H9 (cell line): ENCODE results near the gene PITX3. TPM values are rescaled to one million over a fixed set of nuclear protein-coding genes. Genes with fewer than 3 reads are reported as not detected.

Experiments used
- DNase-seq: peaks from one replicate; pipeline ENCODE4 v3.0.0-alpha.2; 2017
- H2AFZ ChIP-seq: one replicate; pipeline ENCODE4 v1.6.1; 2013; ENCODE audit warnings: mild to moderate bottlenecking, low read length, control low read depth, moderate library complexity
- H2AK5ac ChIP-seq: 2 replicates; pipeline ENCODE4 v1.6.1; 2013; ENCODE audit warnings: low read length, control low read depth, mixed read lengths; ENCODE audit not compliant: insufficient read length
- H2BK120ac ChIP-seq: one replicate; pipeline ENCODE4 v1.6.1; 2013; ENCODE audit warnings: low read depth, mild to moderate bottlenecking, low read length, control low read depth, inconsistent platforms; ENCODE audit not compliant: poor library complexity, severe bottlenecking
- H2BK12ac ChIP-seq: 2 replicates; pipeline ENCODE4 v1.6.1; 2013; ENCODE audit warnings: low read length, control low read depth, mixed read lengths, low read depth; ENCODE audit not compliant: insufficient read length
- H2BK15ac ChIP-seq: 2 replicates; pipeline ENCODE4 v1.6.1; 2013; ENCODE audit warnings: low read depth, low read length, control low read depth
- H2BK20ac ChIP-seq: one replicate; pipeline ENCODE4 v1.6.1; 2013; ENCODE audit warnings: low read depth, mild to moderate bottlenecking, low read length, control low read depth, inconsistent platforms; ENCODE audit not compliant: poor library complexity, severe bottlenecking
- H2BK5ac ChIP-seq: 2 replicates; pipeline ENCODE4 v1.6.1; 2013; ENCODE audit warnings: low read length, control low read depth, mixed read lengths; ENCODE audit not compliant: insufficient read length
- H3K14ac ChIP-seq: 2 replicates; pipeline ENCODE4 v1.6.1; 2013; ENCODE audit warnings: low read length, control low read depth; ENCODE audit not compliant: insufficient read depth
- H3K18ac ChIP-seq: 2 replicates; pipeline ENCODE4 v1.6.1; 2013; ENCODE audit warnings: low read depth, mild to moderate bottlenecking, mixed read lengths, low read length, control low read depth; ENCODE audit not compliant: insufficient read length
- H3K23ac ChIP-seq: 2 replicates; pipeline ENCODE4 v1.6.1; 2013; ENCODE audit warnings: low read length, control low read depth, mixed read lengths, low read depth; ENCODE audit not compliant: insufficient read length
- H3K23me2 ChIP-seq: 2 replicates; pipeline ENCODE4 v1.6.1; 2013; ENCODE audit warnings: low read depth, mild to moderate bottlenecking, mixed read lengths, low read length, control low read depth; ENCODE audit not compliant: insufficient read length, poor library complexity, severe bottlenecking
- H3K27ac ChIP-seq: 2 replicates; pipeline ENCODE4 v1.5.1; 2013; ENCODE audit warnings: low read length, control low read depth, mixed read lengths, low read depth; ENCODE audit not compliant: insufficient read length
- H3K27me3 ChIP-seq: 2 replicates; pipeline ENCODE4 v1.6.1; 2013; ENCODE audit warnings: low read length, control low read depth, inconsistent platforms; ENCODE audit not compliant: insufficient read depth
- H3K4ac ChIP-seq: 2 replicates; pipeline ENCODE4 v1.6.1; 2013; ENCODE audit warnings: low read depth, mild to moderate bottlenecking, control low read depth, inconsistent platforms, low read length, moderate library complexity
- H3K4me1 ChIP-seq: 2 replicates; pipeline ENCODE4 v1.6.1; 2013; ENCODE audit warnings: low read length, control low read depth, inconsistent platforms; ENCODE audit not compliant: insufficient read depth
- H3K4me2 ChIP-seq: 2 replicates; pipeline ENCODE4 v1.6.1; 2013; ENCODE audit warnings: low read length, control low read depth, mixed read lengths; ENCODE audit not compliant: insufficient read length, insufficient read depth
- H3K56ac ChIP-seq: 2 replicates; pipeline ENCODE4 v1.6.1; 2013; ENCODE audit warnings: low read depth, mild to moderate bottlenecking, mixed read lengths, low read length, control low read depth; ENCODE audit not compliant: insufficient read length
- H3K79me1 ChIP-seq: 2 replicates; pipeline ENCODE4 v1.6.1; 2013; ENCODE audit warnings: low read depth, mild to moderate bottlenecking, moderate library complexity, low read length, control low read depth, inconsistent platforms; ENCODE audit not compliant: insufficient read depth, poor library complexity, severe bottlenecking
- H3K79me2 ChIP-seq: 2 replicates; pipeline ENCODE4 v1.6.1; 2013; ENCODE audit warnings: low read length, control low read depth, inconsistent platforms; ENCODE audit not compliant: insufficient read depth
- H3K9ac ChIP-seq: 2 replicates; pipeline ENCODE4 v1.6.1; 2013; ENCODE audit warnings: low read length, control low read depth, mixed read lengths; ENCODE audit not compliant: insufficient read length; ENCODE audit errors: extremely low read depth
- H3K9me3 ChIP-seq: one replicate; pipeline ENCODE4 v1.6.1; 2013; ENCODE audit warnings: low read depth, low read length, inconsistent platforms; ENCODE audit not compliant: control insufficient read depth
- H3T11ph ChIP-seq: one replicate; pipeline ENCODE4 v1.6.1; 2013; ENCODE audit warnings: mild to moderate bottlenecking, low read length, control low read depth, inconsistent platforms
- H4K20me1 ChIP-seq: one replicate; pipeline ENCODE4 v1.6.1; 2013; ENCODE audit not compliant: control insufficient read depth, insufficient read length, insufficient read depth
- H4K5ac ChIP-seq: 2 replicates; pipeline ENCODE4 v1.6.1; 2013; ENCODE audit warnings: low read depth, mild to moderate bottlenecking, mixed read lengths, low read length, control low read depth; ENCODE audit not compliant: insufficient read length
- H4K8ac ChIP-seq: replicated peaks from 2 replicates; pipeline ENCODE4 v1.6.1; 2013; ENCODE audit warnings: low read length, control low read depth, mixed read lengths, low read depth; ENCODE audit not compliant: insufficient read length
- H4K91ac ChIP-seq: 2 replicates; pipeline ENCODE4 v1.6.1; 2013; ENCODE audit warnings: low read depth, mild to moderate bottlenecking, moderate library complexity, mixed read lengths, low read length, control low read depth; ENCODE audit not compliant: insufficient read length
- H3K27ac Mint-ChIP-seq, 3 experiments: 2 replicates in 2 of 3; 3 replicates in 1 of 3; pipeline ENCODE4 v1.8.0; 2020 to 2021; ENCODE audit warnings: mixed read lengths in 3 of 3, mild to moderate bottlenecking in 1 of 3, moderate library complexity in 1 of 3
- H3K27me3 Mint-ChIP-seq: 2 replicates; pipeline ENCODE4 v1.8.0; 2021; ENCODE audit warnings: low read depth, mild to moderate bottlenecking, moderate library complexity, mixed read lengths
- H3K36me3 Mint-ChIP-seq, 3 experiments: 2 replicates in 2 of 3; 3 replicates in 1 of 3; pipeline ENCODE4 v1.8.0; 2020 to 2021; ENCODE audit warnings: low read depth in 3 of 3, mixed read lengths in 3 of 3; ENCODE audit not compliant: insufficient read depth in 1 of 3
- H3K4me1 Mint-ChIP-seq, 2 experiments: 2 replicates each; pipeline ENCODE4 v1.8.0; 2020; ENCODE audit warnings: mixed read lengths in 2 of 2
- H3K4me3 Mint-ChIP-seq, 2 experiments: 2 replicates in 1 of 2; 3 replicates in 1 of 2; pipeline ENCODE4 v1.8.0; 2020 to 2021; ENCODE audit warnings: mild to moderate bottlenecking in 2 of 2, mixed read lengths in 2 of 2, moderate library complexity in 1 of 2
- H3K9me3 Mint-ChIP-seq, 2 experiments: 2 replicates in 1 of 2; 3 replicates in 1 of 2; pipeline ENCODE4 v1.8.0; 2020; ENCODE audit warnings: mild to moderate bottlenecking in 2 of 2, mixed read lengths in 2 of 2, moderate library complexity in 1 of 2
- CTCF ChIP-seq: fragments of 200-600 bp; sonication (generic); conservative IDR thresholded peaks from 3 replicates; pipeline ENCODE4 v1.8.0; 2021; ENCODE audit warnings: antibody characterized with exemption, mild to moderate bottlenecking
- WGBS: extraction: QIAGEN DNeasy Blood & Tissue Kit; methylation state at CpG from one replicate; pipeline ENCODE4 v1.1.7; 2013; ENCODE audit warnings: missing lambda C conversion rate, low lambda C conversion rate, mixed read lengths; ENCODE audit not compliant: insufficient read length; ENCODE audit errors: extremely low coverage; 5-methylcytosine and 5-hydroxymethylcytosine counted together
- total RNA-seq: library from RNA; stranded (reverse); gene quantifications from 2 replicates; pipeline ENCODE4 v1.2.1, GENCODE V29; 2021

The PITX3 gene
- total RNA-seq, 1 experiment from 2014 or later = not detected

GRCh38 chr10:102229810-102230263, 11.5 kb downstream of the PITX3 start:
- peaks cover 99% of the 10 kb centered on the region for H3K27me3 Mint-ChIP-seq

More at GRCh38 chr10:102229810-102230263, 11.5 kb downstream of the PITX3 start:
- peak overlapping the region; percentile 57 to 79 for H3K4me3 Mint-ChIP-seq
- peaks cover 8 to 16% of the 10 kb centered on the region in 2 experiments for H3K4me1 Mint-ChIP-seq
- Histone ChIP-seq H3K4me2 (peak overlapping the region; percentile 53), H2BK12ac (no peak overlapping the region), H2AK5ac (no peak overlapping the region), H2BK120ac (no peak overlapping the region), H3K14ac (no peak overlapping the region), H3K9ac (no peak overlapping the region), H3K79me2 (no peaks in the 10 kb centered on the region), H3K4me1 (no peaks in the 10 kb centered on the region), H3K23me2 (peaks cover 18% of the 10 kb centered on the region), H4K91ac (no peak overlapping the region), H4K20me1 (peaks cover 1% of the 10 kb centered on the region), H3K27ac (no peak overlapping the region), H3K23ac (no peak overlapping the region), H2AFZ (no peak overlapping the region), H2BK15ac (no peak overlapping the region), H3T11ph (no peak overlapping the region), H3K27me3 (peaks cover 61% of the 10 kb centered on the region), H3K4ac (no peak overlapping the region), H3K56ac (no peak overlapping the region), H3K79me1 (no peaks in the 10 kb centered on the region), H3K18ac (no peak overlapping the region), H2BK5ac (no peak overlapping the region), H4K5ac (no peak overlapping the region), H3K9me3 (no peaks in the 10 kb centered on the region), H2BK20ac (no peak overlapping the region), H4K8ac (no peak overlapping the region)
- peak; percentile 88 for DNase-seq
- no CpG with 5 or more reads among the region's 24 CpGs for WGBS
- no peaks in the 10 kb centered on the region; a peak in 1 of 7 replicates for H3K36me3 Mint-ChIP-seq
- no peak overlapping the region for H3K27ac Mint-ChIP-seq
- peak; percentile 97 for TF ChIP-seq CTCF
- H3K9me3 Mint-ChIP-seq = peaks cover 0 to 6% of the 10 kb centered on the region in 2 experiments; a peak in 2 of 5 replicates
